ENCODE data around the gene LMBR1L. TPM values are rescaled to one million over a fixed set of nuclear protein-coding genes. Genes with fewer than 3 reads are reported as not detected.
"Not testable (repeated sequence)": the region's sequence is repeated elsewhere in the genome, so short reads cannot be mapped to it uniquely, and the experiment has no call there.

The LMBR1L gene
- 90.8 TPM for total RNA-seq

GRCh38 chr12:49110464-49111155, at the start of gene LMBR1L:
TSS of gene LMBR1L (minus strand) at chr12:49110847. CDS start at chr12:49110555, 292 bp downstream.
- peak; percentile 96 for DNase-seq

DNA sequence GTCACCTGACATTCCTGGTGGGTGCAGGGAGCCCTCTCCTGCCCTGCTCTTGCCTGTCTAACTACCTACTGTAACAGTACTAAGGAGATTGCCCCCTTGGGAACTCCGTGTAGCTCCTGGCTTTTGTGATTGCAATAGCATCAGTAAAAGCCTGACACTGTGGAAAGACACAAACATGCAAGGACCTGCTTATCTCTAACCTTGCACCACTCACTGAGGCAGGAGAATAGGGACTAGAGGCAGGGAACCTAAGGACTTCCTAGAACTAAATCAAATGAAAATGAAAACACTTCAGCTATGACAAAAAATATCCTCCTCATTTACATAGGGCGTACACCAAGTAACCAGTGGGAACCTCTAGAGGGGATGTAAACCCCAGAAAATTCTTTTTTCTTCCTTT, 49.8 kb upstream of the LMBR1L start:
- DNase-seq, result no peak

DNA sequence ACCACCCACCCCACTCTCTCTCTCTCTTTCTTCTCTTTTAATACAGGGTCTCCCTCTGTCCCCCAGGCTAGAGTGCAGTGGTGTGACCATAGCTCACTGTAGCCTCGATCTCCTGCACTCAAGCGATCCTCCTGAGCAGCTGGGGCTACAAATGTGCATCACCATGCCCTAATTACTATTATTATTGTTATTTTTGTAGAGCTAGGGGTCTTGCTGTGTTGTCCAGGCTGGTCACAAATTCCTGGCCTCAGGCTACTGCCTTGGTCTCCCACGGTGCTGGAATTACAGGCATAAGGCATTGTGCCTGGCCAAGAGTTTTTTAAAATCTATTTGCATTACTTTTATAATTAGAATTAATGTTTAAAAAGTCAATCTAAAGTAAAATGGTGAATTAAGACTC, 43.6 kb upstream of the LMBR1L start:
- DNase-seq, result no peak

- DNase-seq, result no peak
These were observed 36.7 kb upstream of the LMBR1L start for GRCh38 chr12:49147384-49147783.

DNA sequence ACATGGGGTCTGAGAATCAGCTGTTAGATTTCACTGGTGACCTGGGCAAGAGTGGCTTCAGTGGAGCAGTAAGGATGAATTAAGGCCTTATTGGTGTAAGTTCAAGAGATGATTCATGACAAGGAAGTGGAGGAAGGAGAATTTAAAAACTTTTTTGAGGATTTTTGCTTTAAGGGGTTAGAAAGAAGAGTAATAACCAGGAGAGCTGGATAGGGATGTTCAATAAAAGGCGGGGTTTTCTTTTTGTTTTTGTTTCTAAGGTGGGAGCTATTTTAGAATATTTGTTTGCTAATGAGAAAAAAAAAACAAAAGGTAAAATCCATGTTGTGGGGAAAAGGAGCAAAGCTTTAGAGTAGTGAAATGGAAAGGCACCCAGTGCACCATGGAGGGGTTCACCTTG, 35.8 kb upstream of the LMBR1L start:
- no peak for DNase-seq

- DNase-seq, result no peak
These were observed 33.7 kb upstream of the LMBR1L start for GRCh38 chr12:49144384-49144783.

GRCh38 chr12:49138999-49139398, 28.4 kb upstream of the LMBR1L start:
- no peak for DNase-seq

GRCh38 chr12:49138587-49138986, 27.9 kb upstream of the LMBR1L start:
- DNase-seq, result no peak

DNA sequence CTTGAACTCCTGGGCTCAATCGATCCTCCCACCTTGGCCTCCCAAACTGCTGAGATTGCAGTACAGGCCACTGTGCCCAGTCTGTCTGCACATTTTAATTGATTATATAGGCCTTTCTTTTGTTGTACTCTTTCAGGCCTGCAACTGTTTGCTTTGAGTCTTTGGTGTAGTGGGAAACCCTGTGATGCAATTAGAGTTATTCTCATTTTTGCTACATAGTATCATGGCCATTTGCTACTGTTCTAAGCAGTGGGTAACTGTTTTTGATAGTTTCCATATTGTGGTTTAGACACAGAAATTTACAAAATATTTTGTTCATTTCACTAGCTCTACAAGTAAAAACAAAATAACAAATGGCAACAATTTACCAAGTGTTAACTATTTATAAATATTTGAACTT, 26.8 kb upstream of the LMBR1L start:
- no peak for DNase-seq

- not testable (repeated sequence) for DNase-seq
These were observed 26.4 kb upstream of the LMBR1L start for GRCh38 chr12:49136997-49137396.

GRCh38 chr12:49133590-49133989, 22.9 kb upstream of the LMBR1L start:
- DNase-seq, result no peak

DNA sequence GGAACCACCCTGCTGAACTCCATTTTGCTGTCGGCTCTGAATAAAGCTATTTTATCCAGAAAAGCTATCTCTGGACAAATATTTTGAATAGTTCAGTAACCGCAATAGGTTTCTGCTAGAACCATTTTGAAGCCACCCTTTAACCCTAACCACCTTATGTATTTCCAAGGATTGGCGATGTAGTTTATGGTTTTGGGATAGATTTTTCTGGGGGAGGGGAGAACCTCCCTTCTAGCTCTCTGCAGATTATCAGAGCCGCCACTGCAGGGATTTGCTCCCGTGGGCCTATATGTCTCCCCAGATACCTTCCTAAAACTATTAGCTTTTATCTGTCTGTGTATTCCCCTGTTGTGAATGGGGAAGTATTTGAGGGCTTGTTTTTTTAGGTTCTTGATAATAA, 22.4 kb upstream of the LMBR1L start:
- no peak for DNase-seq

- DNase-seq, result no peak
These were observed 21.3 kb upstream of the LMBR1L start for GRCh38 chr12:49131894-49132461.

GRCh38 chr12:49131051-49131893, 20.6 kb upstream of the LMBR1L start, which contains the start of gene TUBA1B:
TSS of gene TUBA1B (minus strand) at chr12:49131395. CDS start at chr12:49131300, 95 bp downstream.
- DNase-seq, result peak; percentile 88

- DNase-seq, result peak; percentile 81
These were observed 19.8 kb upstream of the LMBR1L start for GRCh38 chr12:49130151-49131050.

DNA sequence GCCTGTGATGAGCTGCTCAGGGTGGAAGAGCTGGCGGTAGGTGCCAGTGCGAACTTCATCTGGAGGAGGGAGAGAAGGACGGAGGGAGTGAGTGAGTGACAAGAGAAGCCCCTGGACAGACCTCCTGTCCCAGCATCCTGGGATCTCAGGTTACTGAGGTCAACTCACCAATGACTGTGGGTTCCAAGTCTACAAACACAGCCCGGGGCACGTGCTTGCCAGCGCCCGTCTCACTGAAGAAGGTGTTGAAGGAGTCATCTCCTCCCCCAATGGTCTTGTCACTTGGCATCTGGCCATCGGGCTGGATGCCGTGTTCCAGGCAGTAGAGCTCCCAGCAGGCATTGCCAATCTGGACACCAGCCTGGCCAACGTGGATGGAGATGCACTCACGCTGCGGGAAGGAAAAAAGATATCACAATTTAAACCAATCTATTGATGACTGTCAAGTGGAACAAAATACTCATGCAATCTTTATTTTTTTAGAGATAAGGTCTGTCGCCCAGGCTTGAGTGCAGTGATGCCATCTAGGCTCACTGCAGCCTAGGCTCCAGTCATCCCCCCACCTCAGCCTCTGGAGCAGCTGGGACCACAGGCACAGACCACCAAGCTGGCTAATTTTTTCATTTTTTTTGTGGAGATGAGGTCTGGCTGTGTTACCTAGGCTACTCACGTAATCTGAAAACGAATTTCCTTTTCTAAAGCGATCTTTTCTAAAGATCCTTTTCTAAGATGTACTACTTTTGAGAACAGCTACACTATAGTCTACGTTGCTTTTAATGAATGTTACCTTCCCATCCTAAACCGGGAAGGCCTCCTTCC, 18.9 kb upstream of the LMBR1L start:
- no peak for DNase-seq

DNA sequence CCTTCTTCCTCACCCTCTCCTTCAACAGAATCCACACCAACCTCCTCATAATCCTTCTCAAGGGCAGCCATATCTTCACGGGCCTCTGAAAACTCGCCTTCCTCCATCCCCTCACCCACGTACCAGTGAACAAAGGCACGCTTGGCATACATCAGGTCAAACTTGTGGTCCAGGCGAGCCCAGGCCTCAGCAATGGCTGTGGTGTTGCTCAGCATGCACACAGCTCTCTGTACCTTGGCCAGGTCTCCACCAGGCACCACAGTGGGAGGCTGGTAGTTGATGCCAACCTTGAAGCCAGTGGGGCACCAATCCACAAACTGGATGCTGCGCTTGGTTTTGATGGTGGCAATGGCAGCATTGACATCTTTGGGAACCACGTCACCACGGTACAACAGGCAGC, 17.3 kb upstream of the LMBR1L start:
- not testable (repeated sequence) for DNase-seq

- DNase-seq, result no peak
These were observed 16.5 kb upstream of the LMBR1L start for GRCh38 chr12:49126852-49127763.

- DNase-seq, result no peak
These were observed 10.5 kb upstream of the LMBR1L start for GRCh38 chr12:49121047-49121696.

DNA sequence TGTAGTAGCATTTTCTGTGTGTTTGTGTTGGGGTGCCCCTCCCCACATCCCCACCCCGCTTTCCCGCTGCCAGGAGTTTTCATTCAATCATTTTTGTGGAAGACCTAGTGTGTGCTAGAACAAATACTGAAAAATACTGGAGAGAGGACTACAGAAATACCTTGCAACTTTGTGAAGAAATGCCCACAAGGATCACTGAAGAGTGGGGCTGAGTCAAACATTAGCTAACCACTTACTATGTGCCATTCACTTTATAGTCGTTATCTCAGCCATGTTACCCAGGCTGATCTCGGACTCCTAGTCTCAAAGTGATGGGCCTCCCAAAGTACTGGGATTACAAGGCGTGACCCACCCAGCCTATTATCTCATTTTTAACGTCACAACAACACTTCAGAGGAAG, 559 bp upstream of the LMBR1L start:
- DNase-seq, result no peak
